HepG2 (cell line): ENCODE results near the gene C19orf85. TPM values are rescaled to one million over a fixed set of nuclear protein-coding genes. Genes with fewer than 3 reads are reported as not detected.

Experiments used
- BCL6 ChIP-seq: IDR thresholded peaks from 2 replicates; pipeline ENCODE4 v1.6.1; 2016; ENCODE audit warnings: missing genetic modification reagents, missing compliant biosample characterization
- FOXA3 ChIP-seq: IDR thresholded peaks from 2 replicates; pipeline ENCODE4 v1.6.1; 2016; ENCODE audit warnings: missing genetic modification reagents, missing compliant biosample characterization
- FOXM1 ChIP-seq: sonication (generic); formaldehyde crosslinking; IDR thresholded peaks from 2 replicates; pipeline ENCODE4 v1.5.0; 2020; ENCODE audit warnings: missing genetic modification reagents
- HOXA3 ChIP-seq: sonication (generic); formaldehyde crosslinking; IDR thresholded peaks from 2 replicates; pipeline ENCODE4 v1.5.0; 2020; ENCODE audit warnings: missing genetic modification reagents
- MAFF ChIP-seq: IDR thresholded peaks from 2 replicates; pipeline ENCODE4 v1.6.1; 2011; ENCODE audit warnings: low read depth, low read length, improper control_type of control experiment
- NFYB ChIP-seq: sonication (generic); formaldehyde crosslinking; IDR thresholded peaks from 2 replicates; pipeline ENCODE4 v1.4.0; 2020; ENCODE audit warnings: missing genetic modification reagents
- PRDM10 ChIP-seq: sonication (generic); formaldehyde crosslinking; IDR thresholded peaks from 2 replicates; pipeline ENCODE4 v1.4.0; 2020; ENCODE audit warnings: low read depth, missing genetic modification reagents
- RARA ChIP-seq: IDR thresholded peaks from 2 replicates; pipeline ENCODE4 v1.6.1; 2016; ENCODE audit warnings: missing genetic modification reagents, missing compliant biosample characterization
- REST ChIP-seq, 2 experiments: IDR thresholded peaks; 2 replicates each; pipeline ENCODE4 v1.6.1; 2011 to 2012; ENCODE audit warnings: low read length in 2 of 2, borderline replicate concordance in 1 of 2, low read depth in 1 of 2, mild to moderate bottlenecking in 1 of 2, moderate library complexity in 1 of 2
- SAP130 ChIP-seq: IDR thresholded peaks from 2 replicates; pipeline ENCODE4 v1.6.1; 2016; ENCODE audit warnings: low read depth
- SOX13 ChIP-seq, 3 experiments: fragments of 450-650 bp in 1 of 3; sonication (generic) in 1 of 3; formaldehyde crosslinking in 1 of 3; IDR thresholded peaks in 2 of 3; conservative IDR thresholded peaks in 1 of 3; 2 replicates each; pipeline versions ENCODE4 v1.5.0 to v1.6.1; 2016 to 2020; ENCODE audit warnings: antibody characterized with exemption in 1 of 3, mild to moderate bottlenecking in 1 of 3, missing compliant biosample characterization in 1 of 3, missing genetic modification reagents in 1 of 3, moderate library complexity in 1 of 3
- TBX2 ChIP-seq: sonication (generic); formaldehyde crosslinking; IDR thresholded peaks from 2 replicates; pipeline ENCODE4 v1.5.0; 2020; ENCODE audit warnings: missing genetic modification reagents, mild to moderate bottlenecking, borderline replicate concordance
- TP53 ChIP-seq: sonication (generic); formaldehyde crosslinking; conservative IDR thresholded peaks from 2 replicates; pipeline ENCODE4 v1.4.0; 2020; ENCODE audit warnings: missing genetic modification reagents
- ZFP36L1 ChIP-seq: sonication (generic); formaldehyde crosslinking; IDR thresholded peaks from 2 replicates; pipeline ENCODE4 v1.8.0; 2022; ENCODE audit warnings: mild to moderate bottlenecking, missing genetic modification reagents, moderate library complexity
- ZNF616 ChIP-seq: sonication (generic); formaldehyde crosslinking; IDR thresholded peaks from 2 replicates; pipeline ENCODE4 v1.5.0; 2020; ENCODE audit warnings: low read depth, mild to moderate bottlenecking, missing genetic modification reagents
- ZNF709 ChIP-seq: sonication (generic); formaldehyde crosslinking; IDR thresholded peaks from 2 replicates; pipeline ENCODE4 v1.5.0; 2020; ENCODE audit warnings: mild to moderate bottlenecking, missing genetic modification reagents
- ZNF772 ChIP-seq: sonication (generic); formaldehyde crosslinking; IDR thresholded peaks from 2 replicates; pipeline ENCODE4 v1.5.0; 2020; ENCODE audit warnings: mild to moderate bottlenecking, missing genetic modification reagents
- ZNF781 ChIP-seq: sonication (generic); formaldehyde crosslinking; IDR thresholded peaks from 2 replicates; pipeline ENCODE4 v1.5.1; 2020; ENCODE audit warnings: borderline replicate concordance, mild to moderate bottlenecking, missing genetic modification reagents; ENCODE audit errors: not compliant biosample characterization
- ZSCAN21 ChIP-seq: sonication (generic); formaldehyde crosslinking; IDR thresholded peaks from 2 replicates; pipeline ENCODE4 v1.8.0; 2022; ENCODE audit warnings: mild to moderate bottlenecking, missing genetic modification reagents, moderate library complexity, borderline replicate concordance
- ZXDC ChIP-seq: sonication (generic); formaldehyde crosslinking; IDR thresholded peaks from 2 replicates; pipeline ENCODE4 v1.5.0; 2020; ENCODE audit warnings: mild to moderate bottlenecking, missing genetic modification reagents
- polyA plus RNA-seq, 8 experiments: library from polyadenylated mRNA; depleted of rRNA in 3 of 8; stranded (reverse) in 7 of 8; unstranded in 1 of 8; fragments of >200 nt; fragmentation: Illumina TruSeq in 4 of 8; extraction: Trizol in 4 of 8; gene quantifications; 2 replicates each; pipeline versions ENCODE4 v1.2.1 to v1.2.3, GENCODE V29; 2011 to 2016; ENCODE audit warnings: low read depth in 4 of 8, missing spikeins in 1 of 8, mixed read lengths in 1 of 8; ENCODE audit not compliant: insufficient read depth in 1 of 8
- total RNA-seq, 5 experiments: library from RNA; depleted of rRNA; stranded (reverse); fragments of >200 nt; fragmentation: Illumina TruSeq; extraction: Trizol; gene quantifications; 2 replicates each; pipeline ENCODE4 v1.2.3, GENCODE V29; 2016; ENCODE audit warnings: low read depth in 1 of 5

Gene C19orf85
- total and polyA plus RNA-seq, 2 of the 13 experiments (the other 11 are each of a cell fraction or from before 2014, with no cell fraction given): not detected

- TF ChIP-seq REST (IDR thresholded peaks at IDR 0.05; ENCODE audit: borderline replicate concordance in 1 of 2, low read depth in 1 of 2, low read length in 2 of 2) (peak in 1 of 2 experiments; percentile 99), ZNF772 (CRISPR knock-in tag) (peak; percentile 54; the same call in 1 of the 2 replicates), ZNF709 (CRISPR knock-in tag) (peak; percentile 59; the same call in 1 of the 2 replicates), ZFP36L1 (0 out of 2 replicates have a peak, but pooled peaks have one; percentile 42), TP53 (no peak), NFYB (no peak), MAFF (no peak), ZNF781 (CRISPR knock-in tag) (peak; percentile 75), RARA (CRISPR knock-in tag) (peak; percentile 59), BCL6 (CRISPR knock-in tag) (peak; percentile 36; the same call in 1 of the 2 replicates), SAP130 (CRISPR knock-in tag) (peak; percentile 70), ZNF616 (CRISPR knock-in tag) (peak; percentile 51; the same call in 1 of the 2 replicates), PRDM10 (peak; percentile 31; the same call in 1 of the 2 replicates), ZSCAN21 (CRISPR knock-in tag) (0 out of 2 replicates have a peak, but pooled peaks have one; percentile 72), SOX13 (IDR thresholded peaks at IDR 0.05) (no peak), SOX13 (CRISPR knock-in tag; conservative IDR thresholded peaks at IDR 0.05 in 1 of 2, IDR thresholded peaks at IDR 0.05 in 1 of 2) (no peak), FOXM1 (CRISPR knock-in tag) (no peak), ZXDC (no peak), FOXA3 (CRISPR knock-in tag) (0 out of 2 replicates have a peak, but pooled peaks have one; percentile 14), TBX2 (CRISPR knock-in tag) (peak; percentile 43; the same call in 1 of the 2 replicates), HOXA3 (peak; percentile 43; the same call in 1 of the 2 replicates)
Measured at GRCh38 chr19:55437410-55437809, 27.1 kb downstream of the C19orf85 start (continued).
